Caco-2 (cell line): ENCODE results near the gene PIK3CG. TPM values are rescaled to one million over a fixed set of nuclear protein-coding genes. Genes with fewer than 3 reads are reported as not detected.
"Not testable (repeated sequence)": the region's sequence is repeated elsewhere in the genome, so short reads cannot be mapped to it uniquely, and the experiment has no call there.

Experiments used
- BruUV-seq: library from RNA; stranded (reverse); fragments of 400-500 nt; replicated peaks from 2 replicates; lab custom pipeline; 2021; lab: Mats Ljungman, UMichigan
- CTCF ChIA-PET: fragments of 300-600 bp; sonication (Branson Sonifier 250); formaldehyde crosslinking; loops from one replicate; lab custom pipeline; 2022; ENCODE audit warnings: antibody characterized with exemption; lab: Charles Lee
- POLR2A ChIA-PET: fragments of 300-600 bp; sonication (Branson Sonifier 250); formaldehyde crosslinking; loops from one replicate; lab custom pipeline; 2022; ENCODE audit warnings: antibody characterized with exemption; lab: Charles Lee
- DNase-seq, 2 experiments: peaks; one replicate each; pipeline versions ENCODE4 v3.0.0 to v3.0.0-alpha.2; 2020 to 2022
- H3K27me3 ChIP-seq: replicated peaks from 2 replicates; pipeline ENCODE4 v1.6.0; 2011; ENCODE audit warnings: low read length; ENCODE audit not compliant: control insufficient read depth, insufficient read depth
- H3K36me3 ChIP-seq: 2 replicates; pipeline ENCODE4 v1.5.1; 2011; ENCODE audit warnings: low read length; ENCODE audit not compliant: control insufficient read depth, insufficient read depth
- H3K4me1 ChIP-seq: fragments of 250-450 bp; sonication (Bioruptor Pico); 2 replicates; pipeline ENCODE4 v1.5.1; 2020; ENCODE audit warnings: mild to moderate bottlenecking
- H3K4me3 ChIP-seq: 2 replicates; pipeline ENCODE4 v1.5.1; 2011; ENCODE audit warnings: low read depth, mild to moderate bottlenecking, control low read depth, low read length
- H3K9me3 ChIP-seq: fragments of 250-450 bp; sonication (Bioruptor Pico); 2 replicates; pipeline ENCODE4 v1.5.1; 2020; ENCODE audit warnings: mild to moderate bottlenecking, moderate library complexity
- H3K27ac Mint-ChIP-seq: one replicate; pipeline ENCODE4 v1.8.0; 2022; ENCODE audit warnings: mixed read lengths; ENCODE audit not compliant: unreplicated experiment
- H3K27me3 Mint-ChIP-seq: one replicate; pipeline ENCODE4 v1.8.0; 2022; ENCODE audit warnings: mixed read lengths; ENCODE audit not compliant: insufficient read depth, unreplicated experiment
- H3K36me3 Mint-ChIP-seq: one replicate; pipeline ENCODE4 v1.8.0; 2022; ENCODE audit warnings: mild to moderate bottlenecking, mixed read lengths; ENCODE audit not compliant: insufficient read depth, unreplicated experiment
- H3K4me1 Mint-ChIP-seq: one replicate; pipeline ENCODE4 v1.8.0; 2022; ENCODE audit warnings: low read depth, mixed read lengths; ENCODE audit not compliant: unreplicated experiment
- H3K4me3 Mint-ChIP-seq: one replicate; pipeline ENCODE4 v1.8.0; 2022; ENCODE audit warnings: mild to moderate bottlenecking, moderate library complexity, mixed read lengths; ENCODE audit not compliant: unreplicated experiment
- H3K9me3 Mint-ChIP-seq: one replicate; pipeline ENCODE4 v1.8.0; 2022; ENCODE audit warnings: mixed read lengths; ENCODE audit not compliant: unreplicated experiment
- CTCF ChIP-seq, 2 experiments: fragments of 200-600 bp in 1 of 2; IDR thresholded peaks; 1 replicate in 1 of 2; 2 replicates in 1 of 2; pipeline versions ENCODE4 v1.5.1 to v1.8.0; 2011 to 2022; ENCODE audit warnings: antibody characterized with exemption in 1 of 2, control low read depth in 1 of 2, inconsistent platforms in 1 of 2, low read depth in 1 of 2, low read length in 1 of 2, mild to moderate bottlenecking in 1 of 2, moderate library complexity in 1 of 2; ENCODE audit not compliant: insufficient read depth in 1 of 2, severe bottlenecking in 1 of 2, unreplicated experiment in 1 of 2
- intact Hi-C: fragments of 100-400 bp; cut with micrococcal nuclease; formaldehyde crosslinking; loops from one replicate; pipeline ENCODE4 v1.10.0; 2022; ENCODE audit not compliant: unreplicated experiment
- total RNA-seq: library from RNA; stranded (reverse); gene quantifications from 2 replicates; pipeline ENCODE4 v1.2.3, GENCODE V29; 2022

Gene PIK3CG
- total RNA-seq, 1 experiment from 2014 or later, result not detected

DNA sequence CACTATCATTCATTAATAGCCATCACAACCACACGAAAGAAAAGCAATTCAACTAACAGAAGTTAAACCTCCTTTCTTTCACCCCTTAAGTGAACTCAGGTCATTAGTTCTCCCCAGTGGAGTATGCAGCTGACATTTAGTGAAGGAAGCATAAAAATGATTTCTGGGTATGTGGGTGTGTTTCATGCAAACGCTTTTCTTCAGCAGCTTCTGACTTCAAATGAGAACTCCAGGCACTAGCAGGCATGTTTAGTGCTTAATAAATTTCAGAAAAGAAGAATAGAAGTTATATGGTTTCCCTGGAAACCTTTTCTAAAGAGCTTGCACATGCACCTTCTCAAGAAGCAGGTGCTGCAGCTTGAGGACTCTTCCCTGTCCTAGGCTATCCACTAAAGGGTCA, 62.5 kb downstream of the PIK3CG start:
- BruUV-seq, result no TSS peak
- Histone ChIP-seq H3K4me1 (no peaks in the 10 kb centered on the region), H3K4me3 (no peak overlapping the region), H3K27me3 (no peaks in the 10 kb centered on the region), H3K36me3 (no peaks in the 10 kb centered on the region), H3K9me3 (0 out of 2 replicates have a peak, but pooled peaks cover under 1% of the 10 kb centered on the region)
- no peak for DNase-seq
- ChIA-PET POLR2A (no interaction called here), CTCF (no interaction called here)
- H3K4me1 Mint-ChIP-seq, result no peaks in the 10 kb centered on the region
- H3K9me3 Mint-ChIP-seq, result peaks cover 8% of the 10 kb centered on the region
- intact Hi-C loops, result no loop called here
- H3K27me3 Mint-ChIP-seq, result peaks cover 6% of the 10 kb centered on the region
- H3K4me3 Mint-ChIP-seq, result no peak overlapping the region
- H3K27ac Mint-ChIP-seq, result no peak overlapping the region
- H3K36me3 Mint-ChIP-seq, result no peaks in the 10 kb centered on the region
- no peak for TF ChIP-seq CTCF (IDR thresholded peaks at IDR 0.05; ENCODE audit: insufficient read depth in 1 of 2, low read depth in 1 of 2, low read length in 1 of 2, severe bottlenecking in 1 of 2, unreplicated experiment in 1 of 2)

DNA sequence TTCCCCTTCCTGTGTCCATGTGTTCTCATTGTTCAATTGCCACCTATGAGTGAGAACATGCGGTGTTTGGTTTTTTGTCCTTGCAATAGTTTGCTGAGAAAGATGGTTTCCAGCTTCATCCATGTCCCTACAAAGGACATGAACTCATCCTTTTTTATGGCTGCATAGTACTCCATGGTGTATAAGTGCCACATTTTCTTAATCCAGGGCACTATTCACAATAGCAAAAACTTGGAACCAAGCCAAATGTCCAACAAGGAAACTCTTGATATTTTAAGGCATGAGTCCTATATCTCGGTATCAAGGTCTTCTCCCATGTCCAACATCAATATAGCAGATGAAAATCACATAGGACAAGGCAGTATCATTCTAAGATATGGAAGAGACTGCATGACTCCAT, 64.5 kb downstream of the PIK3CG start:
- H3K4me3 Mint-ChIP-seq, CTCF ChIA-PET: not testable (repeated sequence)

DNA sequence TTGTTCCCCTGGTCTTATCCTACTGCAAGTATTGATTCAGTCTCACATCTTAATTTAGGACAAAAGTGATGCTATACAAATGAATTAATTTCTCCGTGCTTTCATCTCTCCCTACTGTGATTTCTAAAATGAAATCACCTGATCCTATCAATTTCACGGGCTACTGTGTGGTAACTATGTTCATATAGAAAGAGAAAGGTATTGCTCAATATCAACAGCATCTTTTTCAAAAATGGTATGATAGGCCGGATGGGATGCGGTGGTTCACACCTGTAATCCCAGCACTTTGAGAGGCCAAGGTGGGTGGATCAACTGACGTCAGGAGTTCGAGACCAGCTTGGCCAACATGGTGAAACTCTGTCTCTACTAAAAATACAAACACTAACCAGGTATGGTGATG, 71.2 kb downstream of the PIK3CG start:
- no peak for DNase-seq
- POLR2A ChIA-PET, result no interaction called here
- H3K27ac Mint-ChIP-seq, result no peak overlapping the region
- H3K4me1 Mint-ChIP-seq, result no peaks in the 10 kb centered on the region
- no peaks in the 10 kb centered on the region for H3K27me3 ChIP-seq
- intact Hi-C loops, result no loop called here
- no peak for TF ChIP-seq CTCF (IDR thresholded peaks at IDR 0.05; ENCODE audit: insufficient read depth in 1 of 2, low read depth in 1 of 2, low read length in 1 of 2, severe bottlenecking in 1 of 2, unreplicated experiment in 1 of 2)
- no peaks in the 10 kb centered on the region for H3K36me3 ChIP-seq
- peaks cover 6% of the 10 kb centered on the region for H3K27me3 Mint-ChIP-seq
- H3K4me3 Mint-ChIP-seq, result no peak overlapping the region
- BruUV-seq, result no TSS peak
- H3K4me3 ChIP-seq, result no peak overlapping the region
- H3K9me3 Mint-ChIP-seq, result no peaks in the 10 kb centered on the region
- H3K4me1 ChIP-seq, result no peaks in the 10 kb centered on the region
- H3K9me3 ChIP-seq, result 0 out of 2 replicates have a peak, but pooled peaks cover 3% of the 10 kb centered on the region
- H3K36me3 Mint-ChIP-seq, result no peaks in the 10 kb centered on the region
- CTCF ChIA-PET, result no interaction called here

More for the DNA sequence above, 64.5 kb downstream of the PIK3CG start:
- H3K27me3 Mint-ChIP-seq, H3K36me3 ChIP-seq, H3K4me3 ChIP-seq, BruUV-seq, H3K36me3 Mint-ChIP-seq, POLR2A ChIA-PET, intact Hi-C loops, H3K27me3 ChIP-seq, H3K4me1 Mint-ChIP-seq, H3K9me3 ChIP-seq, DNase-seq, H3K4me1 ChIP-seq, H3K9me3 Mint-ChIP-seq, H3K27ac Mint-ChIP-seq: not testable (repeated sequence)

DNA sequence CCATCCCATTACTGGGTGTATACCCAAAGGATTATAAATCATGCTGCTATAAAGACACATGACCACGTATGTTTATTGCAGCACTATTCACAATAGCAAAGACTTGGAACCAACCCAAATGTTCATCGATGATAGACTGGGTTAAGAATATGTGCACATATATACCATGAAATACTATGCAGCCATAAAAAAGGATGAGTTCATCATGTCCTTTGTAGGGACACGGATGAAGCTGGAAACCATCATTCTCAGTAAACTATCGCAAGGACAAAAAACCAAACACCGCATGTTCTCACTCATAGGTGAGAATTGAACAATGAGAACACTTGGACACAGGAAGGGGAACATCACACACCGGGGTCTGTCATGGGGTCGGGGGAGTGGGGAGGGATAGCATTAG, 73.0 kb downstream of the PIK3CG start:
- H3K4me3 Mint-ChIP-seq, POLR2A ChIA-PET, H3K36me3 ChIP-seq, H3K27me3 ChIP-seq, BruUV-seq, H3K36me3 Mint-ChIP-seq, CTCF ChIA-PET, H3K27ac Mint-ChIP-seq, DNase-seq, H3K4me1 ChIP-seq, H3K4me3 ChIP-seq, intact Hi-C loops, H3K9me3 Mint-ChIP-seq, H3K4me1 Mint-ChIP-seq, H3K27me3 Mint-ChIP-seq, H3K9me3 ChIP-seq: not testable (repeated sequence)
